DMS 273 treated with DMSO at 0.1 percent for 48 hours (cell line): ENCODE data around the gene RTN1.

Experiments
- DNase-seq: peaks from one replicate; lab custom pipeline; 2025; lab: John Stamatoyannopoulos, UW

The RTN1 gene

DNA sequence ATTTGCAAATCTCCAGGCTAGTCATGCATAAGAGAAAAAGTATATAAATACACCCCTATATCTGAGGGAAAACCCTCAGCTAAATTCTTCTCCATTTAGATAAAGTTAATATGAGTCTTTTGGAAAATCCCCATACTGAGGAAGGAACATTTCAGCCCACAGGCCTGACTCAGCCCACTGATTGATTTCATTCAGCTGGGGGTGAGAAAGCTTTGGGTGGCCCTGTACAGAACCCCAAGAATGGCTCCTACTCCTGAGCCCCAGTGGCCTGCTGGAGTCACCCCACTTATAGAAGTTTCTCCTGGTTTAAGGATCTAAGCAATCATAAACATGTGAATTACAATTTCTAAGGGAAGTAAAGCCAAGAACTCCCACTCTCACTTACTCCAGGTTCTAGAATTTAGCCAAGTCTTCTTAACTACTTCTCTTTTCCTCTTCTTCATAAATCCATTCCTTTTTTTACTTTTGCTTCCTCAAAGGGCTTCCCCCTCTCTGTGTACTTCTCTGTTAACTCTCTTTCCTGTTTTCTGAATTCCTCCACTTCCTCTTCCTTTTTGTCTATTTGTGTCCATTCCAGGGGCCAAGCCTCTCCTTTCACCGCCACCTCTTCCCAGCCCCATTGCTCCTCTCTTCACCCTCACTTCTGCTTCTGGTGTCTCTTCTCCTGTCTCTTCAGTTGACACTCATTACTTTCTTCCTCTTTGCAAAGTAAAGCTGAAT lies 21.0 kb downstream of the RTN1 start:
- no peak for DNase-seq

DNA sequence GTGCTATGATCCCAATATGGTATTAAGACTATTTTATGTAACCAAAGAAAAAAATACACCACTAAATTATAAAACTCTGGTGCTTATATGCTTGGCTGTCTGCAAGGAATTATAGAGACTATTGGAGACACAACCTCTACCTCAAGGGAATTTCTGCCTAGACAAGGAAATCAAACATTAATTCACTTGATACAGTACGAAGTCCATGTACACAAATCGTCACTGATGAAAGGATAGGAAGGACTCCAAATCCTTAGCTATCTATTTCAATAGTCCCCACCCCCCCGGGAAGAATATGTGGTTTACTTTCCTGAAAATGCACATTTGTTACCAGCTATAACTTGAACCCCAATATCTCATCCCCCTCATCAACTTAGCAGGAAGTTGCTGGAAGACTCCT lies 21.9 kb downstream of the RTN1 start:
- no peak for DNase-seq

DNA sequence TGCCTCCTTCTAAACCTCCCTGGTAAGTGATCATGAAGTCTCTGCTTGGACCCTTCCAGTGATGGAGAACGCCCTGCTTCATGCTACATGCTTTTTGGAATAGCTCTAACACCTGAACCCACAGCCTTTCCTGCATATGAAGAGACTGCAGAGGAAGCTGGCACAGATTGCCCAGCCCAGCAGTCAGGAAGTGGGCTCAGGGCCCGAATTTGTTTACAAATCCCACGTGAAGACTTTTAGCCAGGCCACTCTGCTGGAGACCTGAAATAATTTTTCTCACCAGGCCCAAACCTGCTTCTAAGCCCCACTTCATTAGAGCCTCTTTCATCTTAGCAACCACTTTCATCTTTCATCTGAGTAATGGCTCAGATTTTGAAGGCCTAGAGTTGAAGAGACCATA lies 22.9 kb downstream of the RTN1 start:
- DNase-seq = no peak

GRCh38 chr14:59846595-59846994 lies 24.0 kb downstream of the RTN1 start:
- DNase-seq = no peak

DNA sequence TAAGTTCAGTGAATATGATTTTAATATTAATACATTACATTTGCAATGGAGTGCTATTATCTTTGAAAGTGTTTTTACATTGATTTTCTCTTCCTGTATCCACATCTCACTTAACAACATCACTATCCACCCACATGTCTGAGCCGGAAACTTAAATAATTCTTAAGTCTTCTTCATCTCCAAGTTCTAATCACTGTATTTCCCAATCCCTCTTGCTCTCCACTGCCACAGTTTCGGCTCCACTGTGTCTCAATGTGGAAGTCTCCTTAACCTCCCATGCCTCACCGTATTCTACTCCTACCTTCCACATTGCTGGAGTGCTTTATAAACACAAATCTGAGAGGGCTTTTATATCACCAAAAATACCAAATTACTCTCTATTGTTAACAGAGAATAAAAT lies 25.3 kb downstream of the RTN1 start:
- DNase-seq = no peak

DNA sequence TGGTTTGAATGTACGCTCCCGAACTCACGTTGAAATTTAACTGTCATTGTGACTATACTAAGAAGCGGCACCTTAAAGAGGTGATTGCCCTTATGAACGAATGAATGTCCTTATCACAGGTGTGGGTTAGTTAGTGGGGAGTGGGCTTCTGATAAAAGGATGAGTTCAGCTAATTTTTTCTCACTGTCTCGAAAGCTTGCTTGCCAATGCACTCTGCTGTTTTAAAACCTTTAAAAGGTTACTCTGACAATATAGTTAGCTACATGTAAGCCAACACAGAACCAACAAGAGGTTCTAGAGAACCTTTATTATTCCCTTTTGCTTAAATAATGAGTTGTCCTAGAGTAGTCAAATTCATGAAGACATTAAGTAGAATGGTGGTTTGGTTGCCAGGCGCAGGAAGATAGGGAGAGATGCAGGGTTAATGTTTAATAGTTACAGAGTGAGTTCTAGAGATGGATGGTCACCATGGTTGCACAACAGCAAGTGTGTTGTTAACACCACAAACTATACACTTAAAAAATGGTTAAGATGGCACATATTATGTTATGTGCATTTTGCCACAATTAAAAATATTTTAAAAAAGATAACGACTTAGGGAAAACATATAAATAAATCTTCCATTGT lies 26.3 kb downstream of the RTN1 start:
- DNase-seq = no peak

DNA sequence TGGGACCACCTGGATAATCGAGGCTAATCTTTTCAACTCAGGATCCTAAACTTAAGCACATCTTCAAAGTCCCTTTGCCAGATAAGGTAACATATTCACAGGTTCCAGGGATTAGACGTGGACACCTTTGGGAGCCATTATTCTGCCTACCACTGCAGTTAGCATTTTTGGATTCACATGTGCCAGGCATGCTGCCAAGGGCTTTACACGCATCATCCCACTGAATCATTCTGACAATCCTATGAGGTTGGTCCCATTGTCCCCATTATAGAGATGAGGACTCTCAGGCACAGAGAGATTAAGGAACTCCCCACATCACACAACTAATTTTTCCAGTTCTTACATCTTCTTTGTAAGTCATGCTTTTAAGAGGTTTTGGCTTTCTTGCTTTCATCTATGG lies 34.5 kb downstream of the RTN1 start:
- no peak for DNase-seq

GRCh38 chr14:59832653-59833294 lies 37.8 kb downstream of the RTN1 start:
- DNase-seq = no peak

- no peak for DNase-seq
Measured at GRCh38 chr14:59831121-59831730, 39.4 kb downstream of the RTN1 start.

DNA sequence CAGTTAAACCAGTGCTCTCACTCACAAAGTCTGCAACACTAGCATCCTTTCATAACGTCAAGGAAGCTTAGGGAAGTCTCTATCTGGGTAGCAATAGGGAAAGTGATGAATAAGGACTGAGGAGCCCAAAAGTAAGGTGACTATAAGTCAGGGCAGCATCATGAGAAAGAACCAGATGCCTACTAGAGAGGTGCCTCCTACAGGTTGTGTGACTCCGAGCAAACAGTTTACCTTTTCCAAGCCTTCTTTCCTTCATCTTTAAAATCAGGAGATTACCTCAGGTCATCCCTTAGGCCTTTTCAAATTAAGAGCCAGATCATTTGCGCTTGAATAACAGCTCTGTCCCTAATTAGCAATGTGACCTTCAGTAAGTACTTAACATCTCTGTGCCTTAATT lies 40.2 kb downstream of the RTN1 start:
- no peak for DNase-seq

DNA sequence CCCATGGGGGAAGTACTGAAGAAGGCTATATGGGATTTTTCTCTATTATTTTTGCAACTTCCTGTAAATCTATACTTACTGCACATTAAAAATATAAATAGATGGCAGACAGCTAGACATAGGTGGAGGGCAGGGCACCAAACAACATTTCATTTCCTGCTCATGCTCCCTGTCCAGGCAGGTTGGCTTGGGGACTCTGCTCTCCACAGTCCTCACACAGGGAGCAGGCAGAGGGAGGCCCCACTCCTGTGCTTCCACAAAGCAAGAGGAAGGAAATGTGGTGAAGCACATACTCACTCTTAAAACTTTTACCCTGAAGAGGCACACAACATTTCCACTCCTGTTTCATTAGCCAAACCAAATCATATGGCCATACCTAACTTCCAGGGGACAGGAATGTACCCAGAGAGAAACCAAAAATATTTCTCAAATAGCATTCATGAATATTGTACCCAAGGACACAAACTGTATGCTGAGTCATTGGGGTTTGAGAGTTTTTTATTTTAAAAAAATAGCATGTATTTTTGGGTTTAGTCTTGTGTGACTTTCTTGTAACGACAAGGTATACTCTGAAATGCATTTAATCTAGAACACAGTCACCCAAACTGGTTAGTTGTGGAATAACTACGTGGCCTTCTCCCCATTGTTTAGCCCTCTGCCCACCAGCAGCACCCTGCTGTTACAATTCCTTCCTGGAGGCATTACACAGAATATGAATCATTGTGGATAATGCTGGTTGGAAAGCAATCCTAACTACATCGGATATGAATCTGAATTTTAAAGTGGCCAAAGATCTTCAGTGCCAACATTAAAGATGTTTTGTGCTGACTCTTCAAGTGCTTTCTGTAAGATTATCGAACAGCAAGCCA lies 40.9 kb downstream of the RTN1 start:
- DNase-seq = no peak

DNA sequence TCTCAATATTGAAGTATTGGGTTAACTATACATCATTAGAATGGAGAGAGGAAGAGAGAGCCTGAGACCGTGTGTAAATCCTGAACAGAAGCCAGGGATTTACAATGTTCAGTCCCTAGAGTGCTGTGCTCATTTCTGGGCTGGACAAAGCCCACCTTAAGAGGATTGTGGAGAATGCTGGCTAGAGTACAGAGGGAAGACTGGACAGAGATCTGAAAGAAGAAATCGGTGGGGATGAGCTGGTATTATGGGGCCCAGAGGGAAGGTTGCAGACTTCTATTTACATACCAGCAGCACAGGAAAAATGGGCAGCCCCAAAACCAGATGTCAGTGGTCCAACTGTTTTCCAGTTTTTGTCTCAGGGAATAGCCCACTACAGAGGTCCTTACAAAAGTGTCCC lies 42.3 kb downstream of the RTN1 start:
- DNase-seq = no peak

DNA sequence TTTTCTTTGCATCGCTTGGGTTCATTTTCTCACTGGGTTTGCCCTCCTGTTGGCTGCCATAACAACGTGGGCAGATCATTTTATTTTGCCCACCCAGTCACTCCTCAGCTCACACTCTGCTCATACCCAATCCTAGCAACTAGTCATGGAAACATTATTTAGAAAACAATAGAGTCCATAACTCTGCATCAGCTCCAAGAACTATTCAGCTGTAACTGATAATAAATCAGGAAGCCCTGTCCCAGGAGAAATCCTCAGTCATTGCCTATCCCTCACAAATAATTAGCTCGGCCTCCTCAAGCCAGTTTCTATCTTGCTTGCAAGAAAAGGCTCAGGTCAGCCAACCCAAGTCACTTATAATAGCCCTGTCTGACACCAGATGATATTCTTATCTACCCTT lies 43.2 kb downstream of the RTN1 start:
- no peak for DNase-seq

GRCh38 chr14:59826150-59826549 lies 44.4 kb downstream of the RTN1 start:
- DNase-seq = no peak

DNA sequence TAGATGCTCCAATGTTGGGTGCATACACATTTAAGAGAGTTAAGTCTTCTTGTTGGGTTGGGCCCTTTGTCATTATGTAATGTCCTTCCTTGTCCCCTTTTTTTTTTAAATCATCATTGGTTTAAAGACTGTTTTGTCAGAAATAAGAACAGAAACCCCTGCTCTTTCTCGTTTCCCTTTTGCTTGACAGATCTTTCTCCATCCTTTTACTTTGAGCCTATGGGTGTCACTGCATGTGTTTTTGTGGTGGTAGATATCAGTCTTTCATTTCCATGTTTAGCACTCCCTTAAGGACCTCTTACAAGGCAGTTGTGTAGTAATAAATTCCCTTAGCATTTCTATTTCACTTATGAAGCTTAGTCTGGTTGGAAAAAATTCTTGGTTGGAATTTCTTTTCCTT lies 47.4 kb downstream of the RTN1 start:
- no peak for DNase-seq

DNA sequence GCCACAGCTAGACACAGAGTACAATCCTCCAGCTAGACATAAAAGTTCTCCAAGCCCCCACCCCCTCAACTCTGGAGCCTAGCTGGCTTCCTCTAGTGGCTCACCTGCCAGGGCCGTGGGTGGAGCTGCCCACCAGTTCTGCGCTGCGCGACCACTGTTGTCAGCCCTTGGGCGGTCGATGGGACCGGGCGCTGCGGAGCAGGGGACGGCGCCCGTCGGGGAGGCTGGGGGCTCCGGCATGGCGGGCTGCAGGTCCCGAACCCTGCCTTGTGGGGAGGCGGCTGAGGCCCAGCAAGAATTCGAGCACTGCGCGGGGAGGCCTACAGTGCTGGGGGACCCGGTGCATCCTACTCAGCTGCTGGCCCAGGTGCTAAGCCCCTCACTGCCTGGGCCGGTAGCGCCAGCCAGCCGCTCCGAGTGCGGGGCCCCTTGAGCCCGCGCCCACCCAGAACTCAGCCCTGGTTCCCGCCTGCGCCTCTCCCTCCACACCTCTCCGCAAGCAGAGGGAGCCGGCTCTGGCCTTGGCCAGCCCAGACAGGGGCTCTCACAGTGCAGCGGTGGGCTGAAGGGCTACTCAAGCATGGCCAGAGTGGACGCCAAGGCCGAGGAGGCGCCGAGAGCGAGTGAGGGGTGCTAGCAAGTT lies 51.0 kb downstream of the RTN1 start:
- no peak for DNase-seq

- no peak for DNase-seq
Measured at GRCh38 chr14:59816941-59817340, 53.6 kb downstream of the RTN1 start.

- DNase-seq = no peak
Measured at GRCh38 chr14:59814988-59815387, 55.6 kb downstream of the RTN1 start.

GRCh38 chr14:59811815-59812214 lies 58.8 kb downstream of the RTN1 start:
- no peak for DNase-seq

DNA sequence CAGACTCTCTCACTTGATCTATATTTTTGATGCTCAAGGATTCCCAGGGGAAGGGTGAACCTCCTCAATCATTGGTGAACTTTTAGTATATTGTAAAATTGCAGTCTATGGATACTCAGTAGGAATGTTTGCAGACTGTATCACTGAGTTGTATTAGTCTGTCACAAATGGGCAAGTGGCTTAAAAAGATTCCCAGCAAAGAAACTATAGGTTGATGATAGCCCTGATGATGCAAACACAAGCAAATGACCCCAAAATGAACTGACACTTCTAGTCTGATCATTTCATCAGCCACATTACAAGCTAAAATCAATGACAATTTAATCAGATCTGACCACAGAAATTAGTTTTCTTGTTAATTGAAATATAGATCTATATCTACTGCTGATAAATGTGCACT lies 59.5 kb downstream of the RTN1 start:
- no peak for DNase-seq

DNA sequence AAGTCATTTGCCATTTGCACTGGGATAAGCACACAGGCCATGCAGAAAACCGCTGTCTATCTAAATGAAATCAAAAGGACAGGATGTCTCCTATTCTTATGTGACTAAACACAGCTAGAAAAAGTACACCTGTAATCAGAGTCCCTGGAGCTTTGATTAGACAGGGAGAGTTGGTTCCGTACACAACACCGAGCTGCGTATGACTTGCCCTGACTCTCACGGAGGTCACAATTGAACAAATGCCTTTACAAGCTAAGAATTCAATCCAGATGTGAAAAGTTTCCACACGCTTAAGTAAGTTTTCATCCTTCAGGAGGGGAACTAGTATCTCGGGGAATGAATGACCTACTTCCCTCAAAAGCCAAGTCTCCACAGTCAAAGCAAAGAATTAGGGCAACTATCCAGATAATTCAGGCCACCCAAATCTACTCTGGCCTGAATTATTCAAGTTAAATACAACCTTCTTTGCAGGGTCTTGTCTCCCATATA lies 67.5 kb downstream of the RTN1 start:
- no peak for DNase-seq

DNA sequence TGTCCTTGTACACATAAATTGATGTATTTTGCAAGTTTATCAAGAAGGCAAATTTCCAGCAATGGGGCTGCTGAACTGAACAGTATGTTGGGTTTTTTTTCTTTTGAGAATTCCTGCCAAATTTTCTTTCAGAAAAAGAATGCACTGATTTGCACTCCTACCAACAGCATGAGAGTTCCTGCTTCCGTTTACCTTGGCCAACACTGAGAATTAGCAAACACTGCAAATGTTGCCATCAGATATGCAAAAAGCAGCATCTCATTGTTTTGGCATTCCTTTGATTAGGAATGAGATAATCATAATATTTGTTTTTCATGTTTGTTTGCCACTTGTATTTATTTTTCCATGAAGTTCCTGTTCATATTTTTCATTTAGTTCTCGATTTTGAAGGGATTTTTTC lies 82.4 kb downstream of the RTN1 start:
- DNase-seq = no peak
